Measurements from ENCODE around the gene WNT3A.

WNT3A gene

DNA sequence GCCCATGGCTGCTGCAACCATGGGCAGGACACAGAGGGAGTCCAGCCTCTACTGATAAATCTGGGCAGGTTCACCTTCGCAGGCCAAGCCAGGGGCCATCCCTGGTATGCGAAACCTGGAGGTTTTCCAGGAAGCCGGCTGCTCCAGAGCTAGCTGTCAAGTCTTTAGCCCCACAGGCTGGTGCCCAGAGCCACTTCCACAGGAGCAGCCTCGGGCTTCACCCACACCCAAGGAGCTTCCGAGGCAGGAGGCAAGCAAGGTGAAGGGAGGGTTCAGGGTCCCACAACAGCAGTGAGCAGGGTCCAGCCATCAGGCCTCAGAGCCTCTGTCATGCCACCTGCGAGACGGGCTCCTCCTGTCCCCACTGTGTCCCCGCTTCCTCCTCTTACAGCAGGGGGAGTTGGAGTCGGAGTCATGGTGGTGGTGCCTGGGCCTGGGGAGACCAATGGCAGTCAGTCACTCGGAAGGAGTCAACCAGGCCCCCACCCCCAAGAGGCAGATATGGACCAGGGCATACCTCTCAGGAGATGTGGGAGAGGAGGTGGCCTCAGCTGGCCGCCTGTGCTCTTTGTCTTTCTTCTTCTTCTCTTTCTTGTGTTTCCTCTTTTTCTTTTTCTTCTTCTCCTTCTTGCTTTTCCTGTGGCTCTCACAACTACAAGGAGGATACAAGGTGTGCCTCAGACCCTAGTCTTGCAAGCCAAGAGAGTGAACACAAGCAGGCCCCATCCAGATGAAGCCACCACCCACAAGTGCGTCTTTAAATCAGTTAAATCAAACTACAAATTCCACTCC is 94.2 kb downstream of the WNT3A start:
- TF ChIP-seq TOX (CRISPR knock-in tag; IDR thresholded peaks at IDR 0.05; ENCODE audit: borderline replicate concordance) (no peak), ZNF70 (CRISPR knock-in tag; IDR thresholded peaks at IDR 0.05) (no peak), ZFP3 (CRISPR knock-in tag; IDR thresholded peaks at IDR 0.05) (no peak), SNAI2 (CRISPR knock-in tag; IDR thresholded peaks at IDR 0.05) (no peak), ZFP30 (CRISPR knock-in tag; IDR thresholded peaks at IDR 0.05) (no peak), BACH2 (CRISPR knock-in tag; IDR thresholded peaks at IDR 0.05; ENCODE audit: borderline replicate concordance) (no peak), CSDC2 (CRISPR knock-in tag; IDR thresholded peaks at IDR 0.05) (no peak), RARB (CRISPR knock-in tag; IDR thresholded peaks at IDR 0.05) (no peak), ARNTL (CRISPR knock-in tag; IDR thresholded peaks at IDR 0.05; ENCODE audit: borderline replicate concordance, low read depth) (no peak), ZNF8 (CRISPR knock-in tag; IDR thresholded peaks at IDR 0.05) (no peak)
- TF ChIP-seq, protein P1, sequence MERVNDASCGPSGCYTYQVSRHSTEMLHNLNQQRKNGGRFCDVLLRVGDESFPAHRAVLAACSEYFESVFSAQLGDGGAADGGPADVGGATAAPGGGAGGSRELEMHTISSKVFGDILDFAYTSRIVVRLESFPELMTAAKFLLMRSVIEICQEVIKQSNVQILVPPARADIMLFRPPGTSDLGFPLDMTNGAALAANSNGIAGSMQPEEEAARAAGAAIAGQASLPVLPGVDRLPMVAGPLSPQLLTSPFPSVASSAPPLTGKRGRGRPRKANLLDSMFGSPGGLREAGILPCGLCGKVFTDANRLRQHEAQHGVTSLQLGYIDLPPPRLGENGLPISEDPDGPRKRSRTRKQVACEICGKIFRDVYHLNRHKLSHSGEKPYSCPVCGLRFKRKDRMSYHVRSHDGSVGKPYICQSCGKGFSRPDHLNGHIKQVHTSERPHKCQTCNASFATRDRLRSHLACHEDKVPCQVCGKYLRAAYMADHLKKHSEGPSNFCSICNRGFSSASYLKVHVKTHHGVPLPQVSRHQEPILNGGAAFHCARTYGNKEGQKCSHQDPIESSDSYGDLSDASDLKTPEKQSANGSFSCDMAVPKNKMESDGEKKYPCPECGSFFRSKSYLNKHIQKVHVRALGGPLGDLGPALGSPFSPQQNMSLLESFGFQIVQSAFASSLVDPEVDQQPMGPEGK (CRISPR knock-in tag; IDR thresholded peaks at IDR 0.05; ENCODE audit: borderline replicate concordance), result no peak
- TF ChIP-seq, protein P2, sequence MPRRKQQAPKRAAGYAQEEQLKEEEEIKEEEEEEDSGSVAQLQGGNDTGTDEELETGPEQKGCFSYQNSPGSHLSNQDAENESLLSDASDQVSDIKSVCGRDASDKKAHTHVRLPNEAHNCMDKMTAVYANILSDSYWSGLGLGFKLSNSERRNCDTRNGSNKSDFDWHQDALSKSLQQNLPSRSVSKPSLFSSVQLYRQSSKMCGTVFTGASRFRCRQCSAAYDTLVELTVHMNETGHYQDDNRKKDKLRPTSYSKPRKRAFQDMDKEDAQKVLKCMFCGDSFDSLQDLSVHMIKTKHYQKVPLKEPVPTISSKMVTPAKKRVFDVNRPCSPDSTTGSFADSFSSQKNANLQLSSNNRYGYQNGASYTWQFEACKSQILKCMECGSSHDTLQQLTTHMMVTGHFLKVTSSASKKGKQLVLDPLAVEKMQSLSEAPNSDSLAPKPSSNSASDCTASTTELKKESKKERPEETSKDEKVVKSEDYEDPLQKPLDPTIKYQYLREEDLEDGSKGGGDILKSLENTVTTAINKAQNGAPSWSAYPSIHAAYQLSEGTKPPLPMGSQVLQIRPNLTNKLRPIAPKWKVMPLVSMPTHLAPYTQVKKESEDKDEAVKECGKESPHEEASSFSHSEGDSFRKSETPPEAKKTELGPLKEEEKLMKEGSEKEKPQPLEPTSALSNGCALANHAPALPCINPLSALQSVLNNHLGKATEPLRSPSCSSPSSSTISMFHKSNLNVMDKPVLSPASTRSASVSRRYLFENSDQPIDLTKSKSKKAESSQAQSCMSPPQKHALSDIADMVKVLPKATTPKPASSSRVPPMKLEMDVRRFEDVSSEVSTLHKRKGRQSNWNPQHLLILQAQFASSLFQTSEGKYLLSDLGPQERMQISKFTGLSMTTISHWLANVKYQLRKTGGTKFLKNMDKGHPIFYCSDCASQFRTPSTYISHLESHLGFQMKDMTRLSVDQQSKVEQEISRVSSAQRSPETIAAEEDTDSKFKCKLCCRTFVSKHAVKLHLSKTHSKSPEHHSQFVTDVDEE (CRISPR knock-in tag; IDR thresholded peaks at IDR 0.05), result no peak
- ATAC-seq, result no peak

DNA sequence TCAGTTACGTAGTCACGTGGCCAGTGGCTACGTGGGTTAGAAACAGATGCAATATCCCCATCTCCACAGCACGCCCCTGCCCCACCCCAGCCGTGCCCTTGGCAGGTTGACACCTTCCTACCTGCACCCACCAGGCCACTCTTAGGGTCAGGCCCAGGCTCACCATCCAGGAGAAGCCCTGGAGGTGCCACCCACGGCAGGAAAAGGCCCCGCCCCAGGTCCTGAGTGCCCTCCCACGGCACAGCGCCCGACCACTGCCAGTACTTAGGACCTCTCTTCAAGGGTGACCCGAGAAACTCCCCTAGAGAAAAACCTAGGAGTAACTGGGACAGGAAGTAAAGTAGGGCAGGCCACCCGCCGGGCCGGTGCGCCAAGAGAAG is 94.8 kb downstream of the WNT3A start:
- no peak; the same call in 1 of the 3 replicates for ATAC-seq
- TF ChIP-seq, protein P2 (CRISPR knock-in tag; IDR thresholded peaks at IDR 0.05), result no peak
- TF ChIP-seq ZFP30 (CRISPR knock-in tag; IDR thresholded peaks at IDR 0.05), result no peak
- no peak for TF ChIP-seq ZC3H10 (CRISPR knock-in tag; IDR thresholded peaks at IDR 0.05)
- no peak for TF ChIP-seq ZNF565 (CRISPR knock-in tag; conservative IDR thresholded peaks at IDR 0.05; ENCODE audit: low read depth)

DNA sequence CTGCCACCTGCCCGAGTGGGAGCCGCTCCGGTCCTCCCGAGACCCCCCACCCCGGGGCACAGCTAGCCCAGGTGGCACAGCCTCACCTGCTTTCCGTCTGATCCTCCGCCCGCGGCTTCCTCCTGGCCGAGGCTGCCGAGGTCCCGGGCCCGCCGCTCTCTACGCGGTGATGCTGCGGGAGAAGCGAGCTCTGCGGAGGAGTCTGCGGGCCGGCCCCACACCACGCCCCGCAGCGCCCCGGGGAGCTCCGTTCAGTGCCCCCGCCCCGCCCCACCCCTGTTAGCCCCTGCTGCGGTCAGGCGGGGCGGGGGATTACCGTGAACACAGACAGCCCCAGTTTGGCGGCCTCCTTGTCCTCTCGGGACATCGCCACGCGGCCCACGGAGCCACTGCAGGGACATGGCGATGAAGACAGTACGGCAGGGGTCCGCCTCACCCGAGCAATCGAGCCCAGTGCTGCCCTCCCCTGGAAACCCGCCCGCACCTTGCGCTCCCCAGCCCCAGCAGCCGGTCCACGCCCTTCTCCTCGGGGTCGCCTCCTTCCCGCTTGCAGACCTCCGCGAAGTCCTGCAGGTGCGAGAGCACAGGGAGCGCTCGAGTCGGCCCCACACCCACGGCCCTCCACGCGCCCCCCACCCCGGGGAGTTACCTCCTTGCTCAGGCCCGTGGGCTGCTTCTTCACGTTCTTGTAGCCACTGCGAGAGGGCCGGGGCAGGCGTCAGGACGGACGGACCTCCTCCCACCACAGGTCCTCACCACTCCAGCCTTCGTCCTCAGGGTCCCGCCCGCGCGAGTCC is 95.4 kb downstream of the WNT3A start:
- ATAC-seq, result peak; percentile 50
- TF ChIP-seq ZNF70 (CRISPR knock-in tag; IDR thresholded peaks at IDR 0.05) (no peak), TCF4 (CRISPR knock-in tag; IDR thresholded peaks at IDR 0.05; ENCODE audit: borderline replicate concordance) (no peak), ZNF8 (CRISPR knock-in tag; IDR thresholded peaks at IDR 0.05) (no peak), SNAI2 (CRISPR knock-in tag; IDR thresholded peaks at IDR 0.05) (no peak), RARB (CRISPR knock-in tag; IDR thresholded peaks at IDR 0.05) (no peak), ARNTL (CRISPR knock-in tag; IDR thresholded peaks at IDR 0.05; ENCODE audit: borderline replicate concordance, low read depth) (no peak), ZNF565 (CRISPR knock-in tag; conservative IDR thresholded peaks at IDR 0.05; ENCODE audit: low read depth) (no peak), TOX (CRISPR knock-in tag; IDR thresholded peaks at IDR 0.05; ENCODE audit: borderline replicate concordance) (no peak), CSDC2 (CRISPR knock-in tag; IDR thresholded peaks at IDR 0.05) (no peak), PPARA (CRISPR knock-in tag; IDR thresholded peaks at IDR 0.05; ENCODE audit: borderline replicate concordance) (no peak), GLIS3 (CRISPR knock-in tag; IDR thresholded peaks at IDR 0.05) (no peak), ZFP3 (CRISPR knock-in tag; IDR thresholded peaks at IDR 0.05) (no peak), ESRRG (CRISPR knock-in tag; IDR thresholded peaks at IDR 0.05) (no peak), ZC3H10 (CRISPR knock-in tag; IDR thresholded peaks at IDR 0.05) (no peak)
- TF ChIP-seq, protein P1 (CRISPR knock-in tag; IDR thresholded peaks at IDR 0.05; ENCODE audit: borderline replicate concordance), result no peak
- TF ChIP-seq, protein P3, sequence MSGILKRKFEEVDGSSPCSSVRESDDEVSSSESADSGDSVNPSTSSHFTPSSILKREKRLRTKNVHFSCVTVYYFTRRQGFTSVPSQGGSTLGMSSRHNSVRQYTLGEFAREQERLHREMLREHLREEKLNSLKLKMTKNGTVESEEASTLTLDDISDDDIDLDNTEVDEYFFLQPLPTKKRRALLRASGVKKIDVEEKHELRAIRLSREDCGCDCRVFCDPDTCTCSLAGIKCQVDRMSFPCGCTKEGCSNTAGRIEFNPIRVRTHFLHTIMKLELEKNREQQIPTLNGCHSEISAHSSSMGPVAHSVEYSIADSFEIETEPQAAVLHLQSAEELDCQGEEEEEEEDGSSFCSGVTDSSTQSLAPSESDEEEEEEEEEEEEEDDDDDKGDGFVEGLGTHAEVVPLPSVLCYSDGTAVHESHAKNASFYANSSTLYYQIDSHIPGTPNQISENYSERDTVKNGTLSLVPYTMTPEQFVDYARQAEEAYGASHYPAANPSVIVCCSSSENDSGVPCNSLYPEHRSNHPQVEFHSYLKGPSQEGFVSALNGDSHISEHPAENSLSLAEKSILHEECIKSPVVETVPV (CRISPR knock-in tag; IDR thresholded peaks at IDR 0.05), result no peak
